ENCODE measurements around the gene USP3. TPM values are rescaled to one million over a fixed set of nuclear protein-coding genes. Genes with fewer than 3 reads are reported as not detected.
"Not testable (repeated sequence)": the region's sequence is repeated elsewhere in the genome, so short reads cannot be mapped to it uniquely, and the experiment has no call there.

USP3 gene
- total RNA-seq, 2 donors from 2014 or later = 51.5 to 52.5 TPM

- Histone ChIP-seq H3K4me3 (ENCODE audit: low read length) (no peak overlapping the region), H3K36me3 (ENCODE audit: control insufficient read depth, insufficient read depth, low read length) (no peaks in the 10 kb centered on the region), H3K27me3 (ENCODE audit: control insufficient read depth, insufficient read depth, low read length, poor library complexity, severe bottlenecking) (no peaks in the 10 kb centered on the region), H3K27ac (ENCODE audit: low read depth, low read length) (no peak overlapping the region), H3K9me3 (ENCODE audit: control insufficient read depth, low read length) (no peaks in the 10 kb centered on the region), H3K4me1 (ENCODE audit: control insufficient read depth, insufficient read depth, low read length) (peaks cover 7% of the 10 kb centered on the region), H3K9ac (ENCODE audit: extremely low read depth, low read length, poor library complexity, severe bottlenecking) (no peak overlapping the region)
- Mint-ChIP-seq H3K9me3 (no peaks in the 10 kb centered on the region), H3K27me3 (ENCODE audit: insufficient read depth) (no peaks in the 10 kb centered on the region), H3K27ac (peak overlapping the region; percentile 18), H3K4me3 (no peak overlapping the region), H3K4me1 (peaks cover 27% of the 10 kb centered on the region), H3K36me3 (ENCODE audit: low read depth) (no peaks in the 10 kb centered on the region)
- TF ChIP-seq CTCF (conservative IDR thresholded peaks at IDR 0.05) = no peak
- WGBS, 2 experiments (ENCODE audit: insufficient coverage in 1 of 2, insufficient read length in 1 of 2) = 50 to 53% methylated on average over 1 of the region's 1 CpG
- DNase-seq = peak; percentile 72
These were observed 13.2 kb downstream of the USP3 start for GRCh38 chr15:63517628-63518027.

- Histone ChIP-seq H3K9me3 (ENCODE audit: control insufficient read depth, low read length) (no peaks in the 10 kb centered on the region), H3K36me3 (ENCODE audit: control insufficient read depth, insufficient read depth, low read length) (no peaks in the 10 kb centered on the region), H3K27me3 (ENCODE audit: control insufficient read depth, insufficient read depth, low read length, poor library complexity, severe bottlenecking) (no peaks in the 10 kb centered on the region), H3K4me3 (ENCODE audit: low read length) (no peak overlapping the region), H3K4me1 (ENCODE audit: control insufficient read depth, insufficient read depth, low read length) (peaks cover 7% of the 10 kb centered on the region), H3K9ac (ENCODE audit: extremely low read depth, low read length, poor library complexity, severe bottlenecking) (no peak overlapping the region), H3K27ac (ENCODE audit: low read depth, low read length) (no peak overlapping the region)
- no peak for TF ChIP-seq CTCF (conservative IDR thresholded peaks at IDR 0.05)
- DNase-seq = no peak
- Mint-ChIP-seq H3K4me3 (no peak overlapping the region), H3K4me1 (peaks cover 29% of the 10 kb centered on the region), H3K9me3 (no peaks in the 10 kb centered on the region), H3K36me3 (ENCODE audit: low read depth) (no peaks in the 10 kb centered on the region), H3K27me3 (ENCODE audit: insufficient read depth) (no peaks in the 10 kb centered on the region), H3K27ac (no peak overlapping the region)
- 94 to 97% methylated on average over 3 to 4 of the region's 4 CpGs for WGBS, 2 experiments (ENCODE audit: insufficient coverage in 1 of 2, insufficient read length in 1 of 2)
These were observed 14.6 kb downstream of the USP3 start for GRCh38 chr15:63519041-63519440.

GRCh38 chr15:63519548-63520178, 15.3 kb downstream of the USP3 start:
- H3K9me3 ChIP-seq (ENCODE audit: control insufficient read depth, low read length) = no peaks in the 10 kb centered on the region
- Mint-ChIP-seq H3K9me3 (no peaks in the 10 kb centered on the region), H3K36me3 (ENCODE audit: low read depth) (no peaks in the 10 kb centered on the region), H3K4me1 (peaks cover 27% of the 10 kb centered on the region), H3K27ac (no peak overlapping the region), H3K4me3 (no peak overlapping the region), H3K27me3 (ENCODE audit: insufficient read depth) (no peaks in the 10 kb centered on the region)
- no peak for TF ChIP-seq CTCF (conservative IDR thresholded peaks at IDR 0.05)
- no peaks in the 10 kb centered on the region for H3K36me3 ChIP-seq (ENCODE audit: control insufficient read depth, insufficient read depth, low read length)
- H3K4me3 ChIP-seq (ENCODE audit: low read length) = no peak overlapping the region
- DNase-seq = no peak
- H3K27me3 ChIP-seq (ENCODE audit: control insufficient read depth, insufficient read depth, low read length, poor library complexity, severe bottlenecking) = no peaks in the 10 kb centered on the region
- no peak overlapping the region for H3K27ac ChIP-seq (ENCODE audit: low read depth, low read length)
- no peak overlapping the region for H3K9ac ChIP-seq (ENCODE audit: extremely low read depth, low read length, poor library complexity, severe bottlenecking)
- WGBS, 2 experiments (ENCODE audit: insufficient coverage in 1 of 2, insufficient read length in 1 of 2) = 97 to 100% methylated on average over 5 to 6 of the region's 7 CpGs
- H3K4me1 ChIP-seq (ENCODE audit: control insufficient read depth, insufficient read depth, low read length) = peaks cover 7% of the 10 kb centered on the region

- H3K36me3 ChIP-seq (ENCODE audit: control insufficient read depth, insufficient read depth, low read length); H3K27ac Mint-ChIP-seq: not testable (repeated sequence)
- H3K4me1 Mint-ChIP-seq = peaks cover 20% of the 10 kb centered on the region
These were observed 16.1 kb downstream of the USP3 start for GRCh38 chr15:63520462-63520861.

More at GRCh38 chr15:63520462-63520861, 16.1 kb downstream of the USP3 start:
- not testable (repeated sequence) for H3K4me3 Mint-ChIP-seq; H3K9ac ChIP-seq (ENCODE audit: extremely low read depth, low read length, poor library complexity, severe bottlenecking); H3K27ac ChIP-seq (ENCODE audit: low read depth, low read length); H3K9me3 Mint-ChIP-seq; H3K9me3 ChIP-seq (ENCODE audit: control insufficient read depth, low read length); H3K36me3 Mint-ChIP-seq (ENCODE audit: low read depth); DNase-seq; H3K27me3 ChIP-seq (ENCODE audit: control insufficient read depth, insufficient read depth, low read length, poor library complexity, severe bottlenecking); H3K4me1 ChIP-seq (ENCODE audit: control insufficient read depth, insufficient read depth, low read length); H3K27me3 Mint-ChIP-seq (ENCODE audit: insufficient read depth); H3K4me3 ChIP-seq (ENCODE audit: low read length)
- WGBS, 2 experiments (ENCODE audit: insufficient coverage in 1 of 2, insufficient read length in 1 of 2) = 93 to 95% methylated on average over 7 of the region's 7 CpGs
